Measurements from ENCODE around the gene MED19.
A peak's percentile ranks its signal among the peaks of the same experiment; 100 is the strongest.

Gene MED19

GRCh38 chr11:57746920-57747319 lies 34.9 kb upstream of the MED19 start:
- TF ChIP-seq, protein P1, sequence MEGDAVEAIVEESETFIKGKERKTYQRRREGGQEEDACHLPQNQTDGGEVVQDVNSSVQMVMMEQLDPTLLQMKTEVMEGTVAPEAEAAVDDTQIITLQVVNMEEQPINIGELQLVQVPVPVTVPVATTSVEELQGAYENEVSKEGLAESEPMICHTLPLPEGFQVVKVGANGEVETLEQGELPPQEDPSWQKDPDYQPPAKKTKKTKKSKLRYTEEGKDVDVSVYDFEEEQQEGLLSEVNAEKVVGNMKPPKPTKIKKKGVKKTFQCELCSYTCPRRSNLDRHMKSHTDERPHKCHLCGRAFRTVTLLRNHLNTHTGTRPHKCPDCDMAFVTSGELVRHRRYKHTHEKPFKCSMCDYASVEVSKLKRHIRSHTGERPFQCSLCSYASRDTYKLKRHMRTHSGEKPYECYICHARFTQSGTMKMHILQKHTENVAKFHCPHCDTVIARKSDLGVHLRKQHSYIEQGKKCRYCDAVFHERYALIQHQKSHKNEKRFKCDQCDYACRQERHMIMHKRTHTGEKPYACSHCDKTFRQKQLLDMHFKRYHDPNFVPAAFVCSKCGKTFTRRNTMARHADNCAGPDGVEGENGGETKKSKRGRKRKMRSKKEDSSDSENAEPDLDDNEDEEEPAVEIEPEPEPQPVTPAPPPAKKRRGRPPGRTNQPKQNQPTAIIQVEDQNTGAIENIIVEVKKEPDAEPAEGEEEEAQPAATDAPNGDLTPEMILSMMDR (IDR thresholded peaks at IDR 0.05; ENCODE audit: low read depth, low read length, missing control alignments), result no peak
- no peak overlapping the region for H3K4me3 ChIP-seq (ENCODE audit: low read depth, low read length)
- in situ Hi-C loops (cut with HindIII; ENCODE audit: low pct_ligation_motif_present, low sequenced_read_pairs), result no loop called here

GRCh38 chr11:57745206-57745605 lies 33.2 kb upstream of the MED19 start:
- no peak overlapping the region for H3K4me3 ChIP-seq (ENCODE audit: low read depth, low read length)
- in situ Hi-C loops (cut with HindIII; ENCODE audit: low pct_ligation_motif_present, low sequenced_read_pairs), result no loop called here
- no peak for DNase-seq
- no peak overlapping the region for H3K27ac ChIP-seq
- H3K36me3 ChIP-seq (replicated peaks), result peaks cover 27% of the 10 kb centered on the region
- no peaks in the 10 kb centered on the region for H3K27me3 ChIP-seq (replicated peaks)
- TF ChIP-seq, protein P1 (IDR thresholded peaks at IDR 0.05; ENCODE audit: low read depth, low read length, missing control alignments), result no peak

More at GRCh38 chr11:57746920-57747319, 34.9 kb upstream of the MED19 start:
- Histone ChIP-seq H3K36me3 (replicated peaks) (peaks cover 24% of the 10 kb centered on the region), H3K27ac (no peak overlapping the region), H3K27me3 (replicated peaks) (no peaks in the 10 kb centered on the region)
- DNase-seq, result no peak

GRCh38 chr11:57744357-57744756 lies 32.3 kb upstream of the MED19 start:
- H3K27ac ChIP-seq, result no peak overlapping the region
- in situ Hi-C loops (cut with HindIII; ENCODE audit: low pct_ligation_motif_present, low sequenced_read_pairs), result no loop called here
- no peaks in the 10 kb centered on the region for H3K27me3 ChIP-seq (replicated peaks)
- TF ChIP-seq, protein P1 (IDR thresholded peaks at IDR 0.05; ENCODE audit: low read depth, low read length, missing control alignments), result no peak
- H3K4me3 ChIP-seq (ENCODE audit: low read depth, low read length), result no peak overlapping the region
- peaks cover 27% of the 10 kb centered on the region for H3K36me3 ChIP-seq (replicated peaks)
- DNase-seq, result no peak

DNA sequence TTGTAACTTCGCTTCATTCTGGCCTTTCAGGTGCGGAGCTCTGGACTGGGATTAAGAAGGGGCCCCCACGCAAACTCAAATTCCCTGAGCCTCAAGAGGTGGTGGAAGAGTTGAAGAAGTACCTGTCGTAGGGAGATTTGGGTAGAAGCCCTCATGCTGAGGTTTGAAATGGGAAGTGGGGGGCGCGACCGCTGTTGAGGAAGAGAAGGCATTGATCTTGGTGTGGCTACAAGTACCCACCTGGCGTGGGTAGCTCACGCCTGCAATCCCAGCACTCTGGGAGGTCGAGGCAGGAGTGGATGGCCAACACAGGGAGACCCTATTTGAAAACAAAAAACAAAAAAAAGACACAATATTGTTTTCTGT lies 30.1 kb upstream of the MED19 start:
- in situ Hi-C loops (cut with HindIII; ENCODE audit: low pct_ligation_motif_present, low sequenced_read_pairs), result no loop called here
- TF ChIP-seq, protein P1 (IDR thresholded peaks at IDR 0.05; ENCODE audit: low read depth, low read length, missing control alignments), result no peak
- peaks cover 37% of the 10 kb centered on the region for H3K36me3 ChIP-seq (replicated peaks)
- H3K27ac ChIP-seq, result peak overlapping the region; percentile 74
- no peak for DNase-seq
- no peaks in the 10 kb centered on the region for H3K27me3 ChIP-seq (replicated peaks)
- H3K4me3 ChIP-seq (ENCODE audit: low read depth, low read length), result peak overlapping the region; percentile 92

DNA sequence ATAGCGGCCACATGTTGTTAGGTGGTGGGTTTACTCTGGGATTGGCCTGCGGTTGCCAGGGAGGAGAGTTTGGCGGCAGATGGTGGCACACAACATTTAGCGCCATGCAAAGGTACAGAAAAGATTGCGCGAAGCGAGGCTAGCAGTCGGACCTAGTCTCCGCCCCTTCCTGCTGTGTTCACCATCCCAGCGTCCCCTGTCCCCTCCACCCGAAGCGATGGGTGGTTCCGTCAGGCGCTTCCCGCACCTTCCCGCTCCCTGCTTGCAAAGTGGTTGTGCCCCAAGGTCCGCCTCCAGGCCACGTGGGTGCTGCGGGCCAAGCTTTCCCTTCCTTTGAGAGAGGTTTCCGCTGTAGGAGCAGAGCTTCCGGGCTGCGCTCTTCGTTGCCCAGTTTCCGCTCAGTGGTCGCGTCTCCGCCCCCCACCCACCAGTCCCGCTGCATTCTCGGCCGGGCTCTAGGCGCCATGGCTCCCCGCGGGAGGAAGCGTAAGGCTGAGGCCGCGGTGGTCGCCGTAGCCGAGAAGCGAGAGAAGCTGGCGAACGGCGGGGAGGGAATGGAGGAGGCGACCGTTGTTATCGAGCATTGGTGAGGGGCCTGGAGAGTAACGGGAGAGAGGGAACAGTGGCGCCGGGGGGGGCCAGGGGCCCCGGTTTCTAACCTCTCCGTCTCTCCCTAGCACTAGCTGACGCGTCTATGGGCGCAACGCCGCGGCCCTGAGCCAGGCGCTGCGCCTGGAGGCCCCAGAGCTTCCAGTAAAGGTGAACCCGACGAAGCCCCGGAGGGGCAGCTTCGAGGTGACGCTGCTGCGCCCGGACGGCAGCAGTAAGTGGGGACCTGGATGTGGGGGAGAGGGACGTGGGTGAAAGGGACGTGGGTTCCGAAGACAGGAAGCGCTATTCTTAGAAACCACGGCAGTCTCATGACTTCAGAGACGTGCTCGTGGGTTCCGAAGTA lies 29.4 kb upstream of the MED19 start, which contains the start of gene SELENOH:
TSS of gene SELENOH (plus strand) at position 360 of the 955 bp plus-strand sequence. CDS start at position 465, 105 bp downstream.
- Histone ChIP-seq H3K4me3 (ENCODE audit: low read depth, low read length) (peak within 1 kb of the TSS; percentile 92), H3K27me3 (replicated peaks) (no peaks in the 10 kb centered on the region), H3K36me3 (replicated peaks) (peaks cover 37% of the 10 kb centered on the region), H3K27ac (peak within 1 kb of the TSS; percentile 74)
- peak; percentile 97 for DNase-seq
- TF ChIP-seq, protein P1 (IDR thresholded peaks at IDR 0.05; ENCODE audit: low read depth, low read length, missing control alignments), result no peak
- in situ Hi-C loops (cut with HindIII; ENCODE audit: low pct_ligation_motif_present, low sequenced_read_pairs), result no loop called here

All from brain microvascular endothelial cell (primary cell).